Liver (tissue), 9 donors: ENCODE results near the gene GALK1. TPM values are rescaled to one million over a fixed set of nuclear protein-coding genes. Genes with fewer than 3 reads are reported as not detected.

Experiments
- DNase-seq: peaks from one replicate; pipeline ENCODE4 v3.0.0-alpha.2; 2017; ENCODE audit warnings: low spot score
- H3K27ac ChIP-seq, 2 donors: one replicate each; pipeline ENCODE4 v1.7.0; 2013; ENCODE audit warnings: inconsistent platforms in 2 of 2, low read length in 2 of 2, control low read depth in 1 of 2, low read depth in 1 of 2, mild to moderate bottlenecking in 1 of 2
- H3K27me3 ChIP-seq, 4 donors: one replicate each; pipeline versions ENCODE4 v1.6.1 to v1.7.0; 2013; ENCODE audit warnings: low read length in 3 of 4, inconsistent platforms in 1 of 4, mild to moderate bottlenecking in 1 of 4, moderate library complexity in 1 of 4; ENCODE audit not compliant: control insufficient read depth in 4 of 4, insufficient read depth in 4 of 4
- H3K36me3 ChIP-seq, 4 donors: one replicate each; pipeline versions ENCODE4 v1.6.1 to v1.7.0; 2013; ENCODE audit warnings: low read length in 3 of 4, mild to moderate bottlenecking in 3 of 4, low read depth in 1 of 4, moderate library complexity in 1 of 4; ENCODE audit not compliant: control insufficient read depth in 4 of 4, insufficient read depth in 3 of 4
- H3K4me1 ChIP-seq, 4 donors: one replicate each; pipeline versions ENCODE4 v1.6.1 to v1.7.0; 2013; ENCODE audit warnings: low read length in 3 of 4, mild to moderate bottlenecking in 3 of 4, moderate library complexity in 1 of 4; ENCODE audit not compliant: control insufficient read depth in 4 of 4, insufficient read depth in 4 of 4
- H3K4me3 ChIP-seq, 3 donors: one replicate each; pipeline versions ENCODE4 v1.6.1 to v1.7.0; 2013; ENCODE audit warnings: low read length in 3 of 3, control low read depth in 1 of 3, low read depth in 1 of 3, mild to moderate bottlenecking in 1 of 3
- H3K9ac ChIP-seq, 2 donors: one replicate each; pipeline ENCODE4 v1.7.0; 2013; ENCODE audit warnings: low read length in 2 of 2, mild to moderate bottlenecking in 2 of 2, moderate library complexity in 2 of 2, control low read depth in 1 of 2, low read depth in 1 of 2
- H3K9me3 ChIP-seq, 4 donors: one replicate each; pipeline versions ENCODE4 v1.6.1 to v1.7.0; 2013; ENCODE audit warnings: low read length in 3 of 4; ENCODE audit not compliant: control insufficient read depth in 4 of 4
- EGR1 ChIP-seq, 2 donors: IDR thresholded peaks; 2 replicates each; pipeline ENCODE4 v1.6.1; 2016 to 2018; ENCODE audit warnings: antibody characterized with exemption in 2 of 2, low read depth in 2 of 2
- FOXA1 ChIP-seq: IDR thresholded peaks from 2 replicates; pipeline ENCODE4 v1.6.1; 2016; ENCODE audit warnings: antibody characterized with exemption
- FOXA2 ChIP-seq: IDR thresholded peaks from 2 replicates; pipeline ENCODE4 v1.6.1; 2016; ENCODE audit warnings: antibody characterized with exemption
- GABPA ChIP-seq, 2 donors: IDR thresholded peaks in 1 of 2; conservative IDR thresholded peaks in 1 of 2; 2 replicates each; pipeline ENCODE4 v1.6.1; 2016; ENCODE audit warnings: antibody characterized with exemption in 2 of 2, mild to moderate bottlenecking in 1 of 2, moderate library complexity in 1 of 2
- HNF4A ChIP-seq, 2 donors: conservative IDR thresholded peaks; 2 replicates each; pipeline ENCODE4 v1.6.1; 2016; ENCODE audit warnings: antibody characterized with exemption in 2 of 2, mild to moderate bottlenecking in 2 of 2
- HNF4G ChIP-seq: IDR thresholded peaks from 2 replicates; pipeline ENCODE4 v1.6.1; 2016; ENCODE audit warnings: antibody characterized with exemption
- NR2F2 ChIP-seq: IDR thresholded peaks from 2 replicates; pipeline ENCODE4 v1.6.1; 2016; ENCODE audit warnings: antibody characterized with exemption
- RXRA ChIP-seq, 2 donors: IDR thresholded peaks; 2 replicates each; pipeline ENCODE4 v1.6.1; 2017 to 2018; ENCODE audit warnings: antibody characterized with exemption in 2 of 2, mild to moderate bottlenecking in 1 of 2
- SP1 ChIP-seq: IDR thresholded peaks from 2 replicates; pipeline ENCODE4 v1.6.1; 2018; ENCODE audit warnings: antibody characterized with exemption, mild to moderate bottlenecking
- YY1 ChIP-seq: IDR thresholded peaks from 2 replicates; pipeline ENCODE4 v1.6.1; 2016; ENCODE audit warnings: antibody characterized with exemption, mild to moderate bottlenecking
- WGBS: extraction: QIAGEN DNeasy Blood & Tissue Kit; methylation state at CpG from one replicate; pipeline ENCODE4 v1.1.7; 2013; 5-methylcytosine and 5-hydroxymethylcytosine counted together
- polyA plus RNA-seq, 2 donors: library from polyadenylated mRNA; stranded (reverse) in 1 of 2; unstranded in 1 of 2; fragments of 200-250 nt in 1 of 2; fragments of >200 nt in 1 of 2; fragmentation: Nextera tagmentation in 1 of 2; extraction: Ambion mirVana in 1 of 2; gene quantifications; one replicate each; pipeline versions ENCODE4 v1.2.1 to v1.2.3, GENCODE V29; 2013 to 2015
- total RNA-seq, 2 donors: library from RNA; depleted of rRNA; stranded (reverse); fragments of >200 nt; gene quantifications; one replicate each; pipeline ENCODE4 v1.2.3, GENCODE V29; 2014
- TF ChIP-seq, protein P1 (sequence below): IDR thresholded peaks from 2 replicates; pipeline ENCODE4 v1.6.1; 2016; ENCODE audit warnings: antibody characterized with exemption
- TF ChIP-seq, protein P2 (sequence below): IDR thresholded peaks from 2 replicates; pipeline ENCODE4 v1.6.1; 2016; ENCODE audit warnings: antibody characterized with exemption, mild to moderate bottlenecking
- TF ChIP-seq, protein P3 (sequence below): IDR thresholded peaks from 2 replicates; pipeline ENCODE4 v1.6.1; 2016; ENCODE audit warnings: antibody characterized with exemption
- TF ChIP-seq, protein P4 (sequence below): fragments of 150-350 bp; IDR thresholded peaks from 2 replicates; pipeline ENCODE4 v1.5.1; 2017; ENCODE audit warnings: improper control_type of control experiment, low read depth, low read length; ENCODE audit not compliant: missing input control
- TF ChIP-seq, protein P5 (sequence below): IDR thresholded peaks from 2 replicates; pipeline ENCODE4 v1.6.1; 2016; ENCODE audit warnings: antibody characterized with exemption
- donor health status: healthy.
- donor health status: healthy.
- donor health status: healthy.
- donor health status: healthy.
- donor health status: healthy.

GALK1 gene
- total and polyA plus RNA-seq, 4 donors: 59.0 to 230 (median 95.9) TPM

DNA sequence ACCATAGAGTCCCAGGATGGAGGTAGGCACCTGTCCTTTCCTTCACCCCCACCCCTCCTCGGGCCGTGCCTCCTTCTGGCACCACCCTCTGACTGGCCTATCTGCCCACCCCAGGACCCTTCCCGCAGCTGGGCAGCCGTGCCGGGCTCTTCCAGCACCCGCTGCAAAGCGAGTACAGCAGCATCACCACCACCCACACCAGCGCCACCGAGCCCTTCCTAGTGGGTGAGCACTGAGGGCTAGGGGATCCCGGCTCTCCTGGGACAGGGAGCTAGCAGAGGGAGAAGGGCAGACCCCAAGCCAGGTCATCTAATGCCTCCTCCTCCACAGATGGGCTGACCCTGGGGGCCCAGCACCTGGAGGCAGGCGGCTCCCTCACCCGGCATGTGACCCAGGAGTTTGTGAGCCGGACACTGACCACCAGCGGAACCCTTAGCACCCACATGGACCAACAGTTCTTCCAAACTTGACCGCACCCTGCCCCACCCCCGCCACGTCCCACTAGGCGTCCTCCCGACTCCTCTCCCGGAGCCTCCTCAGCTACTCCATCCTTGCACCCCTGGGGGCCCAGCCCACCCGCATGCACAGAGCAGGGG is 7.8 kb downstream of the GALK1 start:
- TF ChIP-seq FOXA1: no peak
- TF ChIP-seq, protein P1, sequence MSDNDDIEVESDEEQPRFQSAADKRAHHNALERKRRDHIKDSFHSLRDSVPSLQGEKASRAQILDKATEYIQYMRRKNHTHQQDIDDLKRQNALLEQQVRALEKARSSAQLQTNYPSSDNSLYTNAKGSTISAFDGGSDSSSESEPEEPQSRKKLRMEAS: no peak
- TF ChIP-seq, protein P2, sequence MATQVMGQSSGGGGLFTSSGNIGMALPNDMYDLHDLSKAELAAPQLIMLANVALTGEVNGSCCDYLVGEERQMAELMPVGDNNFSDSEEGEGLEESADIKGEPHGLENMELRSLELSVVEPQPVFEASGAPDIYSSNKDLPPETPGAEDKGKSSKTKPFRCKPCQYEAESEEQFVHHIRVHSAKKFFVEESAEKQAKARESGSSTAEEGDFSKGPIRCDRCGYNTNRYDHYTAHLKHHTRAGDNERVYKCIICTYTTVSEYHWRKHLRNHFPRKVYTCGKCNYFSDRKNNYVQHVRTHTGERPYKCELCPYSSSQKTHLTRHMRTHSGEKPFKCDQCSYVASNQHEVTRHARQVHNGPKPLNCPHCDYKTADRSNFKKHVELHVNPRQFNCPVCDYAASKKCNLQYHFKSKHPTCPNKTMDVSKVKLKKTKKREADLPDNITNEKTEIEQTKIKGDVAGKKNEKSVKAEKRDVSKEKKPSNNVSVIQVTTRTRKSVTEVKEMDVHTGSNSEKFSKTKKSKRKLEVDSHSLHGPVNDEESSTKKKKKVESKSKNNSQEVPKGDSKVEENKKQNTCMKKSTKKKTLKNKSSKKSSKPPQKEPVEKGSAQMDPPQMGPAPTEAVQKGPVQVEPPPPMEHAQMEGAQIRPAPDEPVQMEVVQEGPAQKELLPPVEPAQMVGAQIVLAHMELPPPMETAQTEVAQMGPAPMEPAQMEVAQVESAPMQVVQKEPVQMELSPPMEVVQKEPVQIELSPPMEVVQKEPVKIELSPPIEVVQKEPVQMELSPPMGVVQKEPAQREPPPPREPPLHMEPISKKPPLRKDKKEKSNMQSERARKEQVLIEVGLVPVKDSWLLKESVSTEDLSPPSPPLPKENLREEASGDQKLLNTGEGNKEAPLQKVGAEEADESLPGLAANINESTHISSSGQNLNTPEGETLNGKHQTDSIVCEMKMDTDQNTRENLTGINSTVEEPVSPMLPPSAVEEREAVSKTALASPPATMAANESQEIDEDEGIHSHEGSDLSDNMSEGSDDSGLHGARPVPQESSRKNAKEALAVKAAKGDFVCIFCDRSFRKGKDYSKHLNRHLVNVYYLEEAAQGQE: no peak
- TF ChIP-seq, protein P3, sequence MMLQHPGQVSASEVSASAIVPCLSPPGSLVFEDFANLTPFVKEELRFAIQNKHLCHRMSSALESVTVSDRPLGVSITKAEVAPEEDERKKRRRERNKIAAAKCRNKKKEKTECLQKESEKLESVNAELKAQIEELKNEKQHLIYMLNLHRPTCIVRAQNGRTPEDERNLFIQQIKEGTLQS: no peak
- TF ChIP-seq SP1: no peak
- no peak for TF ChIP-seq RXRA (IDR thresholded peaks at IDR 0.05)
- TF ChIP-seq FOXA2: no peak
- no peak for TF ChIP-seq EGR1 (IDR thresholded peaks at IDR 0.05; ENCODE audit: low read depth in 2 of 2)
- TF ChIP-seq, protein P4, sequence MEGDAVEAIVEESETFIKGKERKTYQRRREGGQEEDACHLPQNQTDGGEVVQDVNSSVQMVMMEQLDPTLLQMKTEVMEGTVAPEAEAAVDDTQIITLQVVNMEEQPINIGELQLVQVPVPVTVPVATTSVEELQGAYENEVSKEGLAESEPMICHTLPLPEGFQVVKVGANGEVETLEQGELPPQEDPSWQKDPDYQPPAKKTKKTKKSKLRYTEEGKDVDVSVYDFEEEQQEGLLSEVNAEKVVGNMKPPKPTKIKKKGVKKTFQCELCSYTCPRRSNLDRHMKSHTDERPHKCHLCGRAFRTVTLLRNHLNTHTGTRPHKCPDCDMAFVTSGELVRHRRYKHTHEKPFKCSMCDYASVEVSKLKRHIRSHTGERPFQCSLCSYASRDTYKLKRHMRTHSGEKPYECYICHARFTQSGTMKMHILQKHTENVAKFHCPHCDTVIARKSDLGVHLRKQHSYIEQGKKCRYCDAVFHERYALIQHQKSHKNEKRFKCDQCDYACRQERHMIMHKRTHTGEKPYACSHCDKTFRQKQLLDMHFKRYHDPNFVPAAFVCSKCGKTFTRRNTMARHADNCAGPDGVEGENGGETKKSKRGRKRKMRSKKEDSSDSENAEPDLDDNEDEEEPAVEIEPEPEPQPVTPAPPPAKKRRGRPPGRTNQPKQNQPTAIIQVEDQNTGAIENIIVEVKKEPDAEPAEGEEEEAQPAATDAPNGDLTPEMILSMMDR: no peak
- no peak for TF ChIP-seq YY1
- TF ChIP-seq GABPA (IDR thresholded peaks at IDR 0.05 in 1 of 2, conservative IDR thresholded peaks at IDR 0.05 in 1 of 2): no peak
- DNase-seq: no peak
- Histone ChIP-seq H3K27me3 (no peaks in the 10 kb centered on the region), H3K27ac (no peak overlapping the region), H3K9me3 (no peaks in the 10 kb centered on the region), H3K4me3 (no peak overlapping the region), H3K4me1 (peaks cover 8 to 33% (median 18%) of the 10 kb centered on the region in 4 donors), H3K9ac (no peak overlapping the region), H3K36me3 (peaks cover 0 to 15% (median 2%) of the 10 kb centered on the region in 4 donors)
- 96% methylated on average over 21 of the region's 21 CpGs for WGBS

DNA sequence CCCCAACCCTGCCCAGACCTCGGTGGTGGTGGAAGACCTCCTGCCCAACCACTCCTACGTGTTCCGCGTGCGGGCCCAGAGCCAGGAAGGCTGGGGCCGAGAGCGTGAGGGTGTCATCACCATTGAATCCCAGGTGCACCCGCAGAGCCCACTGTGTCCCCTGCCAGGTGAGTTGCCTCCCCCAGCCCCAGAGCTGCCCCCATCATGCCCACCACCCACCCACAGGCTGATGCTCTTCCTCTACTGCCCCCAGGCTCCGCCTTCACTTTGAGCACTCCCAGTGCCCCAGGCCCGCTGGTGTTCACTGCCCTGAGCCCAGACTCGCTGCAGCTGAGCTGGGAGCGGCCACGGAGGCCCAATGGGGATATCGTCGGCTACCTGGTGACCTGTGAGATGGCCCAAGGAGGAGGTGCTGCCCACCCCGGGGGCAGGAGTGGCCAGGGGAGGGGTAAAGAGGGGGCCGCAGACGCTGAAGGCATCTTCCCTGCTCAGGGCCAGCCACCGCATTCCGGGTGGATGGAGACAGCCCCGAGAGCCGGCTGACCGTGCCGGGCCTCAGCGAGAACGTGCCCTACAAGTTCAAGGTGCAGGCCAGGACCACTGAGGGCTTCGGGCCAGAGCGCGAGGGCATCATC is 8.4 kb downstream of the GALK1 start:
- peaks cover 8 to 33% (median 17%) of the 10 kb centered on the region in 4 donors for H3K4me1 ChIP-seq
- H3K27me3 ChIP-seq: no peaks in the 10 kb centered on the region
- H3K9me3 ChIP-seq: no peaks in the 10 kb centered on the region
- WGBS: 93% methylated on average over 29 of the region's 29 CpGs
- H3K27ac ChIP-seq: no peak overlapping the region
- no peak overlapping the region for H3K9ac ChIP-seq
- no peak overlapping the region for H3K4me3 ChIP-seq
- no peak for DNase-seq
- peaks cover 0 to 15% (median 2%) of the 10 kb centered on the region in 4 donors for H3K36me3 ChIP-seq
- TF ChIP-seq, protein P5, sequence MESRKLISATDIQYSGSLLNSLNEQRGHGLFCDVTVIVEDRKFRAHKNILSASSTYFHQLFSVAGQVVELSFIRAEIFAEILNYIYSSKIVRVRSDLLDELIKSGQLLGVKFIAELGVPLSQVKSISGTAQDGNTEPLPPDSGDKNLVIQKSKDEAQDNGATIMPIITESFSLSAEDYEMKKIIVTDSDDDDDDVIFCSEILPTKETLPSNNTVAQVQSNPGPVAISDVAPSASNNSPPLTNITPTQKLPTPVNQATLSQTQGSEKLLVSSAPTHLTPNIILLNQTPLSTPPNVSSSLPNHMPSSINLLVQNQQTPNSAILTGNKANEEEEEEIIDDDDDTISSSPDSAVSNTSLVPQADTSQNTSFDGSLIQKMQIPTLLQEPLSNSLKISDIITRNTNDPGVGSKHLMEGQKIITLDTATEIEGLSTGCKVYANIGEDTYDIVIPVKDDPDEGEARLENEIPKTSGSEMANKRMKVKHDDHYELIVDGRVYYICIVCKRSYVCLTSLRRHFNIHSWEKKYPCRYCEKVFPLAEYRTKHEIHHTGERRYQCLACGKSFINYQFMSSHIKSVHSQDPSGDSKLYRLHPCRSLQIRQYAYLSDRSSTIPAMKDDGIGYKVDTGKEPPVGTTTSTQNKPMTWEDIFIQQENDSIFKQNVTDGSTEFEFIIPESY: no peak
- TF ChIP-seq, protein P2: no peak
- TF ChIP-seq NR2F2: no peak
- TF ChIP-seq, protein P1: no peak
- no peak for TF ChIP-seq FOXA2
- no peak for TF ChIP-seq YY1
- no peak for TF ChIP-seq HNF4G
- TF ChIP-seq HNF4A (conservative IDR thresholded peaks at IDR 0.05): no peak
- TF ChIP-seq, protein P3: no peak
